Mucosa of gallbladder (tissue), 1 donor: ENCODE measurements around the gene NEK1. TPM values are rescaled to one million over a fixed set of nuclear protein-coding genes. Genes with fewer than 3 reads are reported as not detected.
"Not testable (repeated sequence)": the region's sequence is repeated elsewhere in the genome, so short reads cannot be mapped to it uniquely, and the experiment has no call there.

Experiments used
- DNase-seq: peaks from one replicate; pipeline ENCODE4 v3.0.0-alpha.2; 2020; ENCODE audit warnings: low spot score
- total RNA-seq: library from RNA; stranded (reverse); gene quantifications from one replicate; pipeline ENCODE4 v1.2.1, GENCODE V29; 2021
- donor health status: DM: no; HTN: no; CAD: no.

NEK1 gene
- total RNA-seq, 1 donor from 2014 or later: 13.8 TPM

DNA sequence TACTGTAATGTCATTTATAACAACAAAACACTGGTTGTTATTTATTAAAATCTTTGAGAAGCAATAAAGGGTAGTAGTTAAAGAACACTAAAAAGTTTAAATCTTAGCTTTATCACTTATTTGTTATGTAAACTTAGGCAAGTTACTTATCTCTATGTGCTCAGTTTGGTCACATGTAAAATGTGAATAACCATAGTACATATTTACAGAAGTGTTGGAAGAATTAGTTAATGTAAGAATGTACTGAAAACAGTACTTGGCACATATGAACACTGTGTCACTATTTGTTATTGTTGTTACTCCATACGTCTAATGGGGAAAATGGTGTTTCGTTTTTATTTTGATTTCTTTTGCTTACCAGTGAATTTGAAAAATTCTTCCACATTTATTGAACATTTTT, 9.1 kb downstream of the NEK1 start:
- no peak for DNase-seq

DNA sequence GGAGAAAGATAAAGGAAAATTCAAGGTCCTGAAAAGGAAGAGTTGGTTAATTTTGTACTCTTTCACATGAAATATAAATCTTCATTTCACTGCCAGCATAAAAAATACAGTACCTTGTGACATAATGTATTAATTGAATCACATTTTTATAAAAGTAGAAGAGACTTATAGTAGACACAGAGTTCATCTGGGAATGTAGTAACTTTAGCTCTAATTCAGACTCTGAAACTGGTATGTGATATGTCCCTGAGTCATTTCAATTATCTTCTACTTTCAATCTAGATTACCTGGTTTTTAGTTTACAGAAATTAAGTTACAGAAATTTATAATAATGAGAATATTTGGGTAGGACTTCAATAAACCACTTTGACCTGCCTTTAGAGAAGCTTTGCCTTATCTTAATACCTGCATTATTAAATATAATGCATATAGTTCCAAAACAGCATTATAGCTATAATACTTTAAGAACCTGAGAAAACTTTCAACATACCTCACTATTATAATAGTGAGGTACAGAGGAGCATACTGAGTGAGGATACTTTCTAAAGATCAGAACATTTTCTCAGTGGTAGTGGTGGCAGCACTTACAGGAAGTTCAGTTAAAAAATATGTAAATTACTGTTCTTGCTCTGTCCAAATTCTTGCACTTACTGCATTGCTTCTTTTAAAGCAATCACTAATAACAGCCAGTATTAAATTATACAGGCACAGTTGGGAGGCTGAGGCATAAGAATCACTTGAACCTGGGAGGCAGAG, 11.2 kb downstream of the NEK1 start:
- DNase-seq: no peak

DNA sequence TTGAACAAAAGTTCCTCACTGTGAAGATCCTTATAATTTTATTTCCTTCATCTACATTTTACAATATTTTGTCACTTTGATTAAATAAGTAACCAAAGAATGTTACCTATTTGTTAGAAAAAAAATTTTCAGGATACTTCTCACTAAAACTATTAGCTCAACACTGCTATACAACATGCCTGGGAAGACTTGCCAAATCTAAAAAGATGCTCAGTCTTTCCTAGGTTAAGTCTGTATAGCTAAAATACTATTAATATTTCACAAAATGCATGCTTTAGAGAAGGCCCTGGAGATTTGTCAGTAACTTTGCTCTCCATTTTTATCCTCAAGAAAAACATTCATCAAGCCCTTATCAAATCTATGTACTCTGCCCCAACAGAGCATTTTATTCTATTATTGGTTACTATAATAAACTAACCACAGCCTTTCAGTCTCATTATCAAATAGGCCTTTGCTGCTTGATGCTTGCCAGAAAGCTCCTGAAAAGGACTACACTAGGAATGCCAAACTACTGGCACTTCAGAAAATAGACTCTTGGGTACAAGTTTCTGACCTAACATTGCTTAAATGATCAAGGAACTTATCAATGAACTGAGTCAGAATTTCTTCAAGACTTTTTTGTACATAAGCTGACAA, 17.7 kb downstream of the NEK1 start:
- no peak for DNase-seq

DNA sequence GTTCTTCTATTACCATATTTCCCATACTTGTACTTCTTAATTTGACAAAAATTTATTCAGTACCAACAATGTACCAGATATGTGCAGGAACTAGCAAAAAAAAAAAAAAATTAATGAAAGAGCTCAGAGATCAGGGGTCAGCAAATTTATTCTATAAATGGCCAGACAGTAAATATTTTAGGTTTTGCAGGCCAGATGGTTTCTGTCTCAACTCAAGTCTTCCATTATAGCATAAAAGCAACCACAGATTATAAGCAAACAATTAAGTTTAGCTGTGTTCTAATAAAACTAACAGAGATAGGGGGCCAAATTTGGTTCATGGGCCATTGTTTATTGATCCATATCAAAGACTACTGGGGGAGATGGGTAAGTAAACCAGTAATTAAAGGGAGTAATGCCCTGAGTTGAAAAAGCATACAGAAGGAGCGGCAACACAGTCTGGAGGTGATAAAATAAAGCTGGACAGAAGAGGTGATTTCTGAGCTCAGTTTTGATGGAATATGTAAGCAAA, 19.3 kb downstream of the NEK1 start:
- no peak for DNase-seq

DNA sequence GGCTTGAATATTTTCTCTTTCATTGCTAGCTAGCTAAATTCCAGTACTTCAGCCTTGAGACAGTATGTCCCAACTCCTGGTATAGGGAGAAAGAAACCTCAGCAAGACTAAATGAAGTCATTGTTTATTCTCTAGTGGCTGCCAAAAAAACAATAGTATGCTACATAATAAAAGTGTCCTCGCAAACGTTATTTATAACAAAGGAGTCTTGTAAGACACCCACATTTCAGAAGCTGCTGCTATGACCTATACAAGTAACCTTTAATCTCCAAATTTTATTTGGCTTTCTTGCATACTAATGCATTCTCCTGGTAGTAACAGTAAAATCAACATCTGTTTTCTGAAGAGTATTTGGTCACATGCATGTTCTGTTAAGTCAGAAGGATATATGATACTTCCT, 28.8 kb downstream of the NEK1 start:
- DNase-seq: no peak

DNA sequence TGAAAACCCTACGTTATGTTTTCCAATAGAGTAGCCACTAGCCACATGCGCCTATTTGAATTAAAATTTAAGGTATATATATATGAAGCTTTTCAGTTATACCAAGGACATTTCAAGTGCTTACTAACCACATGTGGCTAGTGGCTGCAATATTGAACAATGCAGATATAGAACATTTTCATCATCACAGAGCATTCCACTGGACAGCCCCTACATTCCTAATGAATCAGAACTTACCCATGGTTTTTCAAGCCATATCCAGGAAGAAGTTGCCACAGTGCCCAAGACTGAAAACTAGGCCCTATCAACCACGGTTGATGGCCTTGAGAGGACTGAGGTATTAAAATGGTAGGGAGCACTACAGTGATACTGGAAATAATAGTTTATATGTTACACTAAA, 29.7 kb downstream of the NEK1 start:
- no peak for DNase-seq

DNA sequence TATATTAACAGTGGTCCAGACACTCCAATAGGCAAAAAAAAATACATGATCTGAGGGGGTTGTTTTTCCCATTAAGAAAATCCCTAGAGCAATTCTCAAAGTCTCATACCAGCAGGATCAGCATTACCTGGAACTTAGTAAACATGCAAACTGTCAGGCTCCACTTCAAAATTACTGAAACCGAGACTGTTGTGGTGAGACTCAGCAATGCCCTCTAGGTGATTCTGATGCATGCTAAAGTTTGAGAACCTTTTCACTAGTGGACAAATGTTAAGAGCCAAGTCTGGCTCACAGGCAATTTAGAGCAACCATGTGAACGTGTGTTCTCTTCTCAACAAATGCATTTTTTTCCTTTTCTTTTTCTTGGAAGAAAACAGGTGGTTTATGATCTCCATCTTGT, 30.2 kb downstream of the NEK1 start:
- DNase-seq: no peak

DNA sequence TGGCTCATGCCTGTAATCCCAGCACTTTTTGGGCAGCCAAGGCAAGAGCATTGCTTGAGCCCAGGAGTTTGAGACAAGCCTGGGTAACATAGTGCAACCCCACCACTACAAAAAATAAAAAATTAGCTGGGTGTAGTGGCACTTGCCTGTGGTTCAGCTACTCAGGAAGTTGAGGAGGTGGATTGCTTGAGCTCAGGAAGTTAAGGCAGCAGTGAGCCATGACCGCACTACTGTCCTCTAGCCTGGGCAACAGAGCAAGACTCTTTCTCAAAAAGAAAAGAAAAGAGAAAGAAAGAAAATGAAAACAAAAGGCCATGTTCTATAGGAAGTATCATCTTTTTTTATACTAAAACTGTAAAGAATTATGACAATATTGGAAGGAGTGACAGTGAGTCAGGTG, 38.5 kb downstream of the NEK1 start:
- no peak for DNase-seq

DNA sequence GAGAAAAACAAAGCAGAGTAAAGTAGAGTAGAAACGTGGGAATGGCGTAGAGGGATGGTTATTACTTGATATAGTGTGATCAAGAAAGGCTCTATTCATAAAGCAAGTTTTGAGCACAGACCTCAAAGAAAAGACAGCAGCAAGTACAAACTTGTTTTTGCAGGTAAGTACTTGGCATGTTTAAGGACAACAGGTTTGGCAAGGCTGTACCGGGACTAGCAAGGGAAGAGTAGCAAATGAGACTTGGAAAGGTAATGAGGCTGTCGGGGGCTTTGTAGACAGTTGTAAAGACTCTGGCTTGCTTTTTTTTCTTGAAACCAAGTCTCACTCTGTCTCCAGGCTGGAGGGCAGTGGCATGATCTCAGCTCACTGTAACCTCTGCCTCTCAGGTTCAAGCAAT, 40.9 kb downstream of the NEK1 start:
- no peak for DNase-seq

DNA sequence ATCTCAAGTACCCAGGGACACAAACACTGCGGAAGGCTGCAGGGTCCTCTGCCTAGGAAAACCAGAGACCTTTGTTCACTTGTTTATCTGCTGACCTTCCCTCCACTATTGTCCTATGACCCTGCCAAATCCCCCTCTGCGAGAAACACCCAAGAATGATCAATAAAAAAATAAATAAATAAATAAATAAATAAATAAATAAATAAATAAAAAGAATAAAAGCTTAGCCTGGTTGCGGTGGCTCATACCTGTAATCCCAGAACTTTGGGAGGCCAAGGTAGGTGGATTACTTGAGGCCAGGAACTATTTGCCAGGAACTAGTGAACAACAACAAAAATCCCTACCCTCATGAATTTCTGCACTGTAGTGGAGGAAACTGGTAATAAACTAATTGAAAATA, 41.4 kb downstream of the NEK1 start:
- DNase-seq: not testable (repeated sequence)

DNA sequence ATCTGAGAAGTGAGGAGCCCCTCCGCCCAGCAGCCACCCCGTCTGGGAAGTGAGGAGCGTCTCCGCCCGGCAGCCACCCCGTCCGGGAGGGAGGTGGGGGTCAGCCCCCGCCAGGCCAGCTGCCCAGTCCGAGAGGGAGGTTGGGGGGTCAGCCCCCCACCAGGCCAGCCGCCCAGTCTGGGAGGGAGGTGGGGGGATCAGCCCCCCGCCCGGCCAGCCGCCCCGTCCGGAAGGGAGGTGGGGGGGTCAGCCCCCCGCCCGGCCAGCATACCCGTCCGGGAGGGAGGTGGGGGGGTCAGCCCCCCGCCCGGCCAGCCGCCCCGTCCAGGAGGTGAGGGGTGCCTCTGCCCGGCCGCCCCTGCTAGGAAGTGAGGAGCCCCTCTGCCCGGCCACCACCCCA, 42.1 kb downstream of the NEK1 start:
- DNase-seq: not testable (repeated sequence)

DNA sequence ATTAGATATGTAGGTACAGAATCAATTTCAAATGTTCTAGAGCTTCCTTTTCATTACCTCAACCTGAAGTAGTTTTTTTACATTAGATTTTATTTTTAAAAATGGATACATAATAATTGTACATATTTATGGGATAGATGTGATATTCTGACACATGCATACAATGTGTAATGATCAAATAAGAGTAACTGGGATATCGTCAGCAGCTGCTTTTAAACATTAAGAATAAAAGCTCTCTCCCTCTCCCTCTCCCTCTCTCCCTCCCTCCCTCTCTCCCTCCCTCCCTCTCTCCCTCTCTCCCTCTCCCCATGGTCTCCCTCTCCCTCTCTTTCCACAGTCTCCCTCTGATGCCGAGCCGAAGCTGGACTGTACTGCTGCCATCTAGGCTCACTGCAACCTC, 43.2 kb downstream of the NEK1 start:
- DNase-seq: not testable (repeated sequence)

DNA sequence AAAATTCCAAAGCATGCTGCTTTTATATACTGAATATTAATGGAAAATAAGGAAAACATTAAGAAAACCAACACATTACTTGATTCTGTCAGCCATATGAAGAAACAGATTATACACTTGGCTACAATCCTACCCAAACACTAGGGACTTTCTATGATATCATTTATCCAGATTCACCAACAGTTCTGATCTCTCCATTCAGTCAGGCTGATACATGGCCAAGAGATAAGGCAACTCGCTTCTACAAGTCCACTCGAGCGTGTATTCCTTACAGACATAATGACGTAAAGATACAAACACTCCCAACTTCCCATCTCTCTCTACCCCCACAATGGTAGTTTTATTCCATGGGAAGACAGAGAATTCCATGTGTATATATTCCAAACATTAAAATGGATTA, 44.5 kb downstream of the NEK1 start:
- DNase-seq: no peak

DNA sequence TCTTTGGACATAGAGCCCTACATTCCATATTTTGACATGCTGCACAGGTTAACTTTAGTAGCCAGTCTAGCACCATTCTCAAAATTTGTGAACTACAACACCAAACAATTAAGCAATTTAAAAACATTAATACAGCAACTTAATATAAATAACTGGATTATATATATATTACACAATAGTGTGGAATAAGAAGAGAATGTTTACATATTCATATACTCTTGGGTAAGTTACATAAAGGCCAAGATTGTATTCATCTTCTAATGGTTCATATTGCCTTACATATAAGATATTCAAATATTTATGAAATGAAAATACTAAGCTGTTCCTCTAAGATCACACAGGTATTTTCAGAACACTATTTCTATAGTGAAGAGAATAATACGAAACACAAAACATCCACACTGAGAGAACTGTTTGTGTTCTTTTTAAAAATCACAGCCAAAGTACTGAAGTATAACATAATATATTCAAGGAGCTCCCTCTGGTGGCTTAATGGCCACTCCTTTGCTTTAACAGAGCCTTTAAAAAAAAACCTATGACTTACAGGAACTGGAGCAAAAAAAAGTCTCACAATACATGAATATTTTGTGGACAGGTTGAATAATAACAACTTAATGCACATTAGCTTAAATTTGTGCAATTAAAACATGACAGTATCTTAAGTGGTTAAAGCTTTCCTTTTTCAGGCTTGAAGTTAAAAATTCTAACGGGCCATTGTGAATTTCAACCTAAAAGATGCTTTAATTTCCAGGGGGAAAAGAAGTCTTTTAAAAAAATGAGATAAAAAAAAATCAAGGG, 46.2 kb downstream of the NEK1 start:
- peak; percentile 43 for DNase-seq

DNA sequence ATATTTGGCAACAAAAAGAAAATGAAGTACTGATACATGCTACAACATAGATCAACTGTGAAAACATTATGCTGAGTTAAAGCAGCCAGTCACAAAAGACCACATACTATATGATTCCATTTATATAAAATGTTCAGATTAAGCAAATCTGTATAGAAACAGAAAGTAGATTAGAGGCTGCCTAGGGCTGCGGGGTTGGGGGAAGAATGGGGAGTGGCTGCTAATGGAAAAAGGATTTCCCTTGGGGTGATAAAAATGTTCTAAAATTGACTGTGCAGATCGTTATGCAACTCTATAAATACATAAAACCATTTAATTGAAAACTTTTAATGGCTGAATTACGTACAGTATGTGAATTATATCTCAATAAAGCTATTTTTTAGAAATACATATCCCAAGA, 46.8 kb downstream of the NEK1 start:
- DNase-seq: no peak

DNA sequence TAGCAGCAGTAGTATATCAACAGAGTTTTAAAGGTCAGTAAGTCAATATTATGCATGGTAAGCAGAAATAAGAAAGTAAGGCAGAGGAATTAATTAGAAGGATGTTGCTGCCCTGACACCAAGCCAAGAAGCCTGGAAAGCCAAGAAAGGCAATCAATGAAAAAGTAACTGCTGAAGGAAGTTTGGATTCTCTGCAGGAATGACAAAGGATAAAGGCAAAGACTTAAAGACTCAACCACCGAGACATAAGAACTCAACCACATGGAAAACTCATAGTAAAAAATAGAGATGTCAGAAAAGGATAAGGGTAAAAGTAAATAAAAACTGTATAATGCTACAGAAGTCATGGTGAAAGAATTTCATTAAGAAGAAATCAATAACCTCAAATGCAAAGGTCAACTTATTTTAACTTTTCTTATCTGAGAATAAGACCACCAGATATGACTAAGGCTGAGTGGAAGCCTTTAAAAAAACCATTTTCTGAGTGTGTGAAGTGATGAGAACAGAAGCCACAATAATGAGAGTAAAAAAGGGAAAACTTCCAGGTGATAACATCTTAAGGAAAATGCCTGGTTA, 55.2 kb downstream of the NEK1 start:
- peak; percentile 17 for DNase-seq

DNA sequence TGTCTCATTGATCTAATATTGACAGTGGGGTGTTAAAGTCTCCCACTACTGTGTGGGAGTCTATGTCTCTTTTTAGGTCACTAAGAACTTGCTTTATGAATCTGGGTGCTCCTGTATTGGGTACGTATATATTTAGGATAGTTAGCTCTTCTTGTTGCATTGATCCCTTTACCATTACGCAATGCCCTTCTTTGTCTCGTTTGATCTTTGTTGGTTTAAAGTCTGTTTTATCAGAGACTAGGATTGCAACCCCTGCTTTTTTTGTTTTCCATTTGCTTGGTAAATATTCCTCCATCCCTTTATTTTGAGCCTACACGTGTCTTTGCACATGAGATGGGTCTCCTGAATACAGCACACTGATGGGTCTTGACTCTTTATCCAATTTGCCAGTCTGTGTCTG, 65.8 kb downstream of the NEK1 start:
- DNase-seq: not testable (repeated sequence)

DNA sequence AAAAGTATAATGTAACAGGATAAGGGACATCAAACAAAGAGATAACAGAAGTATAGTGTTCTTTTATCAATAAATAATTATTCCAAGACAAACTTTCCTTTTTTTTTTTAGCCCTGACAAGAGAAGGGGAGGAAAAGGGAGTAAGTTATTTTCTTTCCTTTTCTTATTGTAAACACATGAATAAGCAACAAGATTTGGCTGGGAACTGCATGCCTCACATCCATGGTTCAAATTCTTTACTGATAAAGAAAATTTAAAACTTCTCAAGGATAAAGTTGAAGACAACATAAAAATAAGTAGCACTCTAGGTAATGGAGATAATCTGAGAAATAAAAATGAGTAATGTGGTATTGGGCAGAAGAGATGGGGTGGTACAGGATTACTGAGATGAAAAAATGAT, 71.6 kb downstream of the NEK1 start:
- DNase-seq: no peak

DNA sequence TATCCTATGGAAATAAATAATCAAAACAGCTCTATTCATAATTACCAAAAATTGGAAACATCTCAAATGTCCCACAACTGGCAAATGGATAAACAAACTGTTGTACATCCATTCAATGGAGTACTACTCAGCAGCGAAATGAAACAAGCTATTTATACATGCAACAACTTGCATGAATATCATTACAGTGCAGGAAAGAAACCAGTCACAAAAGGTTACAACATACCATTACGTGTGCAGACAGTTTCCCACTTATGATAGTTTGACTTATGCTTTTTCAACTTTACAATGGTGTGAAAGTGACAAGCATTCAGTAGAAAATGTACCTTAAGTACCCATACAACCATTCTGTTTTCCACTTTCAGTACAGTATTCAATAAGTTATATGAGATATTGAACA, 82.3 kb downstream of the NEK1 start:
- no peak for DNase-seq

DNA sequence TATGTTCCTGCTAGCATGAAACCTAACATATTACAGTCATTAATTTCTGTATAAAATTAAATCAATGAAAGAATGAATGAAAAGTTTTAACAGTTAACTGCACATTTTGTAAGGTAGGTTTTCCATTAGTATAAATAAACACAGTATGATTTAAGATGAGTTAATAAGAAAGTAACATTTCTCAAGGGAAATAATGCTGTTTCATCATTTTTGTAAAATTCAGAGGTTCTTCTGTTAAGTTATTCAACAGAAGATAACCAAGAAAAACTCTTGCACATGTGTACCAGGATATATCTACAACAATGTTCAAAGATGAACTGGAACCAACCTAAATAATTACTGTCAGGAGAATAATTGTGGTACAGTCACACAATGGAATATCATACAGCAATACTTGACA, 88.6 kb downstream of the NEK1 start:
- DNase-seq: no peak

DNA sequence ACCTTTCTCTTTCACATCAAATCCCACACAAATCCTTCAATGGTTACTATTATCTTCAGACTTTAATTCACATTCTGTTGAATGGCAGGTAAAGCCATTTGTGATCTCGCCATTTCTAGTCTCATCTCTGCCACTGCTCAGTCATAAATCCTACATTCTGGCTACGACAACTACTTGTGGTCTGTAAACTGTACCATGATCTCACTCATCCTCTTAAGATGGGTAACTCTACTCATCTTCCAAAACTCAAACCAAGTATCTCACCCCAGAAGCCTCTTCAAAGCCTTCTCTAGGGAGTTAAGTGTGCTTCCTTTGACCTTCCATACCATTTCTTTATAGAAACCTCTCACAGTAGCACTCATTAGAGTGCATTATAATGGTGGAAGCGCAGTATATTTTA, 101.8 kb downstream of the NEK1 start:
- DNase-seq: no peak

DNA sequence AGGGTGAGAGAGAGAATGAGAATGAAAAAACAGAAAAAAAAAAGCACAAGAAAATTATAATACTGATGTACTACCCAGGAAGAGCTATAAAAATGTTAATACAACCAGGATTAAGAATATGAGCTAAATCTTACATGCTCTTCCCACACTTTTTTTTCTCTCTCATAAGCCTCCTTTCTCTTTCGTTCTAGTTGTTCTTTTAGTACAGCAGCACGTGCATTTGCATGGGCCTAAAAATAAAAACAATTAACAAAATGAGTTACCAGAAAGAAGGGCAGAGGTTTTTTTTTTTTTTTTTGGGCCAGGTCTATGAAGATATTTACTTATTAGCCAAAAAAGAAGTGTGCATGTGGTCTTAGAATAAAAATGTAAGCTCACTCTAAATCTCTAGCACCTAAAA, 105.5 kb downstream of the NEK1 start:
- DNase-seq: no peak
